ENCODE results near the gene GRID1. TPM values are rescaled to one million over a fixed set of nuclear protein-coding genes. Genes with fewer than 3 reads are reported as not detected.

The GRID1 gene
- total RNA-seq, 1 donor from 2014 or later, result 9.2 TPM

DNA sequence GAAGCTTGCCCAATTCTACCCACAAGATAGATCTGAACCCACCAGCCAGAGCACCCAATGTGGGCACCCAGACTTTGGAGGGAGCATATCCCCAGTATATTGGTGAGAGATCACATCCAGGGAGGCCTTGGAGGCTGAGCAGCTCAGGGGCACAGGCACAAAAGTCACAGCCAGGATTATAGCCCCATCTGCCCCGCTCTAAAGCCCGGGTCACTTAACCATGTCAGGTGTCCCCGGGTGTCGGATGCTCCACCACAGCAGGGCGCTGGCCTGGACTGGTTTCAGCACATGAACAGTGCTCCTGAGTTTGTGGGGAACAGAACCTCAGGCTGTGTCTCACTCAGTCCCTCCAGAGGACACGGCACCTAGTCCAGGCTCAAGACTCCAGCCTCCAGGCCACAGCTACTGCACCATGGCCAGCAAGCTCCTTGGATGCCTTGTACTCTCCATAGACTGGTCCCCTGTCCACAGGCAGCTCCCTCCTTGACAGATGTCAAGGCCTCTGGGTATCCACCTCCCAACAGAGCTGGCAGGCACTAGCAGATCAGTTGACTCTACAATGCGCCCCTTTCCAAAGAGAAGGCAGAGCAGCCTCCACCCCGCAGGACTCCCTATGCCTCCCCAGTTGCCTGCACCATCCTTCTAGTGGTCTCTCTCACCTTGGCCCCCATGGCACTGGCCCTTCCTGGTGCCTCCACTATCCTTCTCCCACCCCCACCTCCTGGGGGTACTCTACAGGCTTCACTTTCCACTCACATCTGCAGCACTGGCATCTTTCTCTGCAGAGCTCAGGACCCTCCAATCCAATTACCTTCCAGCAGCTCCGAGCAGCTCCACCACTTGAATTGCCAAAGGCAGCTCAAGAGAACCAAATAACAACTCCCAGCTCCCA, 306.0 kb downstream of the GRID1 start:
- DNase-seq (ENCODE audit: extremely low spot score, unreplicated experiment), result no peak
- H3K4me1 Mint-ChIP-seq (ENCODE audit: unreplicated experiment), result no peaks in the 10 kb centered on the region
- TF ChIP-seq, protein P1, sequence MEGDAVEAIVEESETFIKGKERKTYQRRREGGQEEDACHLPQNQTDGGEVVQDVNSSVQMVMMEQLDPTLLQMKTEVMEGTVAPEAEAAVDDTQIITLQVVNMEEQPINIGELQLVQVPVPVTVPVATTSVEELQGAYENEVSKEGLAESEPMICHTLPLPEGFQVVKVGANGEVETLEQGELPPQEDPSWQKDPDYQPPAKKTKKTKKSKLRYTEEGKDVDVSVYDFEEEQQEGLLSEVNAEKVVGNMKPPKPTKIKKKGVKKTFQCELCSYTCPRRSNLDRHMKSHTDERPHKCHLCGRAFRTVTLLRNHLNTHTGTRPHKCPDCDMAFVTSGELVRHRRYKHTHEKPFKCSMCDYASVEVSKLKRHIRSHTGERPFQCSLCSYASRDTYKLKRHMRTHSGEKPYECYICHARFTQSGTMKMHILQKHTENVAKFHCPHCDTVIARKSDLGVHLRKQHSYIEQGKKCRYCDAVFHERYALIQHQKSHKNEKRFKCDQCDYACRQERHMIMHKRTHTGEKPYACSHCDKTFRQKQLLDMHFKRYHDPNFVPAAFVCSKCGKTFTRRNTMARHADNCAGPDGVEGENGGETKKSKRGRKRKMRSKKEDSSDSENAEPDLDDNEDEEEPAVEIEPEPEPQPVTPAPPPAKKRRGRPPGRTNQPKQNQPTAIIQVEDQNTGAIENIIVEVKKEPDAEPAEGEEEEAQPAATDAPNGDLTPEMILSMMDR (conservative IDR thresholded peaks at IDR 0.05), result no peak
- H3K9me3 Mint-ChIP-seq, result no peaks in the 10 kb centered on the region
- no peak overlapping the region for H3K4me3 Mint-ChIP-seq
- no peak overlapping the region for H3K27ac Mint-ChIP-seq
- no peaks in the 10 kb centered on the region for H3K36me3 Mint-ChIP-seq
- peaks cover 20% of the 10 kb centered on the region for H3K27me3 Mint-ChIP-seq

DNA sequence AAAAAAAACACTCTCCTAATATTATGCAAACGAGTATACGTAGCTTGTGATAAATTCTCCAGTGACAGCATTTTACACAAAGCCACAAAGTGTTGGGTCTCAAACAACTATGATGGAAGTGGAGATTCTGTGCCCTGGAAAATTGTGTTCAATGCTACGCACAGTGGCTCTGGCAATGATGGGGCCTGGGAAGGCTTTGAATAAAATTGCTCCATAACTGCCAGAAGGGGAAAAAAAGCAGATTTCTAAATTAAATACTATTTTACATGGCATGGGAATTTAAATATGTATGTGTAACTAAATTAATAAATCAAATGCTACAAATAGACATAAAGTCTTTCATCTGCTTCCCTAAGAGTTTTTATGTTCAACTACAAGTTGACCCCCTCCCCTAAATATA, 306.7 kb downstream of the GRID1 start:
- no peak for DNase-seq (ENCODE audit: extremely low spot score, unreplicated experiment)
- no peak overlapping the region for H3K4me3 Mint-ChIP-seq
- H3K27me3 Mint-ChIP-seq, result peaks cover 20% of the 10 kb centered on the region
- no peak overlapping the region for H3K27ac Mint-ChIP-seq
- H3K4me1 Mint-ChIP-seq (ENCODE audit: unreplicated experiment), result no peaks in the 10 kb centered on the region
- no peaks in the 10 kb centered on the region for H3K9me3 Mint-ChIP-seq
- no peaks in the 10 kb centered on the region for H3K36me3 Mint-ChIP-seq
- TF ChIP-seq, protein P1 (conservative IDR thresholded peaks at IDR 0.05), result no peak

DNA sequence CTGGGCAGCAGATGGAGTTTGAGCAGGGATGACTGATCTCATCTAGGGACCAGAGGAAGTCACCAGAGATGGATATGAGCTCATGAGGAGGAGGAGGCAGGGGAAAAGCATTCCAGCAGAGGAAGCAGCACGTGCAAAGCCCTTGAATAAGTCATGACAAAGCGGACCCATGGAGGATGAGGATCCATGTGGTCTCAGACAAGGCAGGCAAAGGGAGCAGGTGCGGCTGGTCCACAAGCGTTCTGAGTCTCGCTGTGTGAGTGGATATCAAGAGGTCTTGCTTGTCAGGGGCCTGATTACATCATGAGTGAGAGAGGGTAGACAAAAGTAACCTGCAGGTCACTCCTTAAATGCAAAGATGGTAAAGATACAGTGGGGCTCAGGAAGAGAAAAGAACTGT, 307.6 kb downstream of the GRID1 start:
- H3K4me3 Mint-ChIP-seq, result no peak overlapping the region
- TF ChIP-seq, protein P1 (conservative IDR thresholded peaks at IDR 0.05), result no peak
- H3K9me3 Mint-ChIP-seq, result no peaks in the 10 kb centered on the region
- DNase-seq (ENCODE audit: extremely low spot score, unreplicated experiment), result no peak
- no peaks in the 10 kb centered on the region for H3K4me1 Mint-ChIP-seq (ENCODE audit: unreplicated experiment)
- H3K27ac Mint-ChIP-seq, result no peak overlapping the region
- H3K36me3 Mint-ChIP-seq, result no peaks in the 10 kb centered on the region
- H3K27me3 Mint-ChIP-seq, result peaks cover 20% of the 10 kb centered on the region

DNA sequence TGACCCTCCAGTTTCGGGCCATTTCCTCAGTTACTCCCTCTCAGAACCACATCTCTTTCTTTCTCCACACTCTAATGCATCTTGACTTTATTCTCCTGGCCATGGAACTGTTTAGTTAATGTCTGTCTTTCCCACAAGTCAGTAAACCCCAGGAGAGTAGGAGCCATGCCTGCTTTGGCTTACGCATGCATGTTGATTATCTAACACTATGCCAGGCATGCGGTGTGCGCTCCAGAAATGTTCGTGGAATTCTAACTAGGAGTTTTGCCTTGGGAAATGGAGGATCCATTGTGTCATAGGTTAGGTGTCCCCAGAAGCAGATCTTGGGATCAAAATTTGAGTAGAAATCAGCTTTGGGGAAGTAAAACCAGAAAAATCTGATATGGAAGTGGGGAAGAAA, 308.9 kb downstream of the GRID1 start:
- DNase-seq (ENCODE audit: extremely low spot score, unreplicated experiment), result no peak
- H3K9me3 Mint-ChIP-seq, result no peaks in the 10 kb centered on the region
- no peak overlapping the region for H3K4me3 Mint-ChIP-seq
- no peaks in the 10 kb centered on the region for H3K4me1 Mint-ChIP-seq (ENCODE audit: unreplicated experiment)
- no peak overlapping the region for H3K27ac Mint-ChIP-seq
- H3K36me3 Mint-ChIP-seq, result no peaks in the 10 kb centered on the region
- H3K27me3 Mint-ChIP-seq, result peaks cover 20% of the 10 kb centered on the region
- TF ChIP-seq, protein P1 (conservative IDR thresholded peaks at IDR 0.05), result no peak

DNA sequence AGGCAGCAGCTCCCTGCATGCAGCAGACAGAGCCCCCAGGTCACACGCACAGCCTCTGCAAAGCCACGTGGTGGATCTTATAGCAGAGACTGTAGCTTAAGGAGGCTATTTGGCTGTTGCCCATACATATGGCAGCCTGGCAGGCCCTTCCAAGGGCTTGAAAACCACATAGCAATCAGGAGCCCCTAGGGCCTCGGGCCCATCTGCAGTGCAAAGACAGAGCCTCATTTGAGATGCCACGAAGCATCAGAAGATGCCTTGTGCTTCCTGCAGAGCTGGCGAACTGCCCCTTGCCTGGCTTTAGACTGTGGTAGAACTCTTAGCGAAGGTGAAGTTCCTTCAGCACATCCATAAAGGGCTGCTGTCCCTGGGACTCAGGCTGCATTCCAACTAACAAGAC, 309.9 kb downstream of the GRID1 start:
- DNase-seq (ENCODE audit: extremely low spot score, unreplicated experiment), result no peak
- Mint-ChIP-seq H3K27ac (no peak overlapping the region), H3K27me3 (peaks cover 19% of the 10 kb centered on the region), H3K36me3 (no peaks in the 10 kb centered on the region), H3K4me3 (no peak overlapping the region), H3K9me3 (no peaks in the 10 kb centered on the region), H3K4me1 (ENCODE audit: unreplicated experiment) (no peaks in the 10 kb centered on the region)
- TF ChIP-seq, protein P1 (conservative IDR thresholded peaks at IDR 0.05), result no peak

Data from type B pancreatic cell (in vitro differentiated cells).